HG03442 (cell line): ENCODE measurements around the gene U2AF1L4.
A peak's percentile ranks its signal among the peaks of the same experiment; 100 is the strongest.

Experiments
- ATAC-seq: cut with Tn5 transposase; IDR thresholded peaks from one replicate; pipeline ENCODE4 v1.9.1; 2021; ENCODE audit warnings: mild to moderate bottlenecking, moderate library complexity; ENCODE audit not compliant: unreplicated experiment

Gene U2AF1L4

GRCh38 chr19:35745328-35746086, at the start of gene U2AF1L4, which contains the start of gene PSENEN:
TSS of gene U2AF1L4 (minus strand) at chr19:35745418. CDS start at chr19:35745391, 27 bp downstream.
TSS of gene PSENEN (plus strand) at chr19:35745651. CDS start at chr19:35745931, 280 bp downstream.
- ATAC-seq: peak; percentile 39

GRCh38 chr19:35793381-35794165, 48.4 kb upstream of the U2AF1L4 start:
- no peak for ATAC-seq

- no peak for ATAC-seq
Observed at GRCh38 chr19:35792888-35793287, 47.7 kb upstream of the U2AF1L4 start.

- ATAC-seq: no peak
Observed at GRCh38 chr19:35792312-35792711, 47.1 kb upstream of the U2AF1L4 start.

GRCh38 chr19:35791814-35792279, 46.6 kb upstream of the U2AF1L4 start:
- ATAC-seq: no peak

GRCh38 chr19:35790981-35791813, 46.0 kb upstream of the U2AF1L4 start:
- ATAC-seq: no peak

GRCh38 chr19:35789978-35790944, 45.0 kb upstream of the U2AF1L4 start:
- no peak for ATAC-seq

- no peak for ATAC-seq
Observed at GRCh38 chr19:35789195-35789977, 44.2 kb upstream of the U2AF1L4 start.

GRCh38 chr19:35788205-35788960, 43.2 kb upstream of the U2AF1L4 start:
- no peak for ATAC-seq

GRCh38 chr19:35787227-35787799, 42.1 kb upstream of the U2AF1L4 start:
- ATAC-seq: no peak

- ATAC-seq: no peak
Observed at GRCh38 chr19:35786299-35787160, 41.3 kb upstream of the U2AF1L4 start.

GRCh38 chr19:35785339-35785627, 40.1 kb upstream of the U2AF1L4 start:
- ATAC-seq: no peak

- no peak for ATAC-seq
Observed at GRCh38 chr19:35784503-35785338, 39.5 kb upstream of the U2AF1L4 start.

GRCh38 chr19:35783469-35784434, 38.5 kb upstream of the U2AF1L4 start:
- no peak for ATAC-seq

GRCh38 chr19:35782589-35782988, 37.4 kb upstream of the U2AF1L4 start:
- no peak for ATAC-seq
